ENCODE data around the gene CLEC17A.

GRCh38 chr19:14567079-14567478 lies 15.8 kb upstream of the CLEC17A start:
- TF ChIP-seq, protein P1, sequence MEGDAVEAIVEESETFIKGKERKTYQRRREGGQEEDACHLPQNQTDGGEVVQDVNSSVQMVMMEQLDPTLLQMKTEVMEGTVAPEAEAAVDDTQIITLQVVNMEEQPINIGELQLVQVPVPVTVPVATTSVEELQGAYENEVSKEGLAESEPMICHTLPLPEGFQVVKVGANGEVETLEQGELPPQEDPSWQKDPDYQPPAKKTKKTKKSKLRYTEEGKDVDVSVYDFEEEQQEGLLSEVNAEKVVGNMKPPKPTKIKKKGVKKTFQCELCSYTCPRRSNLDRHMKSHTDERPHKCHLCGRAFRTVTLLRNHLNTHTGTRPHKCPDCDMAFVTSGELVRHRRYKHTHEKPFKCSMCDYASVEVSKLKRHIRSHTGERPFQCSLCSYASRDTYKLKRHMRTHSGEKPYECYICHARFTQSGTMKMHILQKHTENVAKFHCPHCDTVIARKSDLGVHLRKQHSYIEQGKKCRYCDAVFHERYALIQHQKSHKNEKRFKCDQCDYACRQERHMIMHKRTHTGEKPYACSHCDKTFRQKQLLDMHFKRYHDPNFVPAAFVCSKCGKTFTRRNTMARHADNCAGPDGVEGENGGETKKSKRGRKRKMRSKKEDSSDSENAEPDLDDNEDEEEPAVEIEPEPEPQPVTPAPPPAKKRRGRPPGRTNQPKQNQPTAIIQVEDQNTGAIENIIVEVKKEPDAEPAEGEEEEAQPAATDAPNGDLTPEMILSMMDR (IDR thresholded peaks at IDR 0.05) = no peak
- TF ChIP-seq EZH2 (IDR thresholded peaks at IDR 0.05; ENCODE audit: borderline replicate concordance, insufficient read depth, low read depth, low read length, poor library complexity, severe bottlenecking) = no peak

All from B cell (primary cell).